IPS-15b (cell line): ENCODE data around the gene PAH.
"Not testable (repeated sequence)": the region's sequence is repeated elsewhere in the genome, so short reads cannot be mapped to it uniquely, and the experiment has no call there.

ENCODE experiments used
- H3K27me3 ChIP-seq: one replicate; pipeline ENCODE4 v1.6.1; 2013; ENCODE audit warnings: low read length; ENCODE audit not compliant: control insufficient read depth, insufficient read depth
- H3K36me3 ChIP-seq: one replicate; pipeline ENCODE4 v1.6.1; 2013; ENCODE audit warnings: low read length; ENCODE audit not compliant: control insufficient read depth, insufficient read depth
- H3K4me1 ChIP-seq: one replicate; pipeline ENCODE4 v1.6.1; 2013; ENCODE audit warnings: mild to moderate bottlenecking, low read length; ENCODE audit not compliant: control insufficient read depth, insufficient read depth
- H3K4me3 ChIP-seq: one replicate; pipeline ENCODE4 v1.5.1; 2013; ENCODE audit warnings: low read depth, low read length
- H3K9ac ChIP-seq: one replicate; pipeline ENCODE4 v1.6.1; 2013; ENCODE audit warnings: low read depth, mild to moderate bottlenecking, low read length
- H3K9me3 ChIP-seq: one replicate; pipeline ENCODE4 v1.6.1; 2013; ENCODE audit warnings: mild to moderate bottlenecking, low read length; ENCODE audit not compliant: control insufficient read depth, insufficient read depth

The PAH gene

DNA sequence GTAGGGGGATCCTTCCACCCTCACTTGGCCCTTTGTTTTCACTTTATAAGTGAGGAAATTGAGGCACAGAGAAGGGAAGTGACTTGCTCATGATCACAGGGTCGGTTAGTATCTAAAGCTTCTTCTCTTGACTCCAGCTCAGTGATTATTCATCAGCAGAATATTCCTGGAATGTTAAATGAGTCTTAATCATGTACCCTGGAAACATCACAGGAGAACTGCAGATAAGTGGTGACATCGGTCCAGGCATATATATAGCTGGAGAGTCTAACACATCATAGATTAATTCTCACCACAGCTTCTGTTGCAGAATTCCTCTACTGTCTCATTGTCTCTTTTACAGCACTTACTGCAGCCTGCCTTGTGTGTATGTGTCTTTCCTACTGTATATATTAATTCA, 69.9 kb downstream of the PAH start:
- H3K9me3 ChIP-seq = no peaks in the 10 kb centered on the region
- H3K4me3 ChIP-seq = no peak overlapping the region

GRCh38 chr12:102833687-102834441, 83.2 kb downstream of the PAH start:
- Histone ChIP-seq H3K4me3 (no peak overlapping the region), H3K9me3 (no peaks in the 10 kb centered on the region), H3K4me1 (no peaks in the 10 kb centered on the region), H3K27me3 (no peaks in the 10 kb centered on the region), H3K9ac (no peak overlapping the region), H3K36me3 (no peaks in the 10 kb centered on the region)

More for the DNA sequence above, 69.9 kb downstream of the PAH start:
- H3K9ac ChIP-seq = no peak overlapping the region
- H3K36me3 ChIP-seq = no peaks in the 10 kb centered on the region
- H3K4me1 ChIP-seq = no peaks in the 10 kb centered on the region
- no peaks in the 10 kb centered on the region for H3K27me3 ChIP-seq

DNA sequence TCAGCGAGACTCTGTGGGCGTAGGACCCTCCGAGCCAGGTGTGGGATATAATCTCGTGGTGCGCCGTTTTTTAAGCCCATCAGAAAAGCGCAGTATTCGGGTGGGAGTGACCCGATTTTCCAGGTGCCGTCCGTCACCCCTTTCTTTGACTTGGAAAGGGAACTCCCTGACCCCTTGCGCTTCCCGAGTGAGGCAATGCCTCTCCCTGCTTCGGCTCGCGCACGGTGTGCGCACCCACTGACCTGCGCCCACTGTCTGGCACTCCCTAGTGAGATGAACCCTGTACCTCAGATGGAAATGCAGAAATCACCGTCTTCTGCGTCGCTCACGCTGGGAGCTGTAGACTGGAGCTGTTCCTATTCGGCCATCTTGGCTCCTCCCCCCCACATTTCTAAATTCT, 84.2 kb downstream of the PAH start:
- not testable (repeated sequence) for H3K9ac ChIP-seq, H3K9me3 ChIP-seq, H3K36me3 ChIP-seq, H3K4me3 ChIP-seq, H3K4me1 ChIP-seq, H3K27me3 ChIP-seq

DNA sequence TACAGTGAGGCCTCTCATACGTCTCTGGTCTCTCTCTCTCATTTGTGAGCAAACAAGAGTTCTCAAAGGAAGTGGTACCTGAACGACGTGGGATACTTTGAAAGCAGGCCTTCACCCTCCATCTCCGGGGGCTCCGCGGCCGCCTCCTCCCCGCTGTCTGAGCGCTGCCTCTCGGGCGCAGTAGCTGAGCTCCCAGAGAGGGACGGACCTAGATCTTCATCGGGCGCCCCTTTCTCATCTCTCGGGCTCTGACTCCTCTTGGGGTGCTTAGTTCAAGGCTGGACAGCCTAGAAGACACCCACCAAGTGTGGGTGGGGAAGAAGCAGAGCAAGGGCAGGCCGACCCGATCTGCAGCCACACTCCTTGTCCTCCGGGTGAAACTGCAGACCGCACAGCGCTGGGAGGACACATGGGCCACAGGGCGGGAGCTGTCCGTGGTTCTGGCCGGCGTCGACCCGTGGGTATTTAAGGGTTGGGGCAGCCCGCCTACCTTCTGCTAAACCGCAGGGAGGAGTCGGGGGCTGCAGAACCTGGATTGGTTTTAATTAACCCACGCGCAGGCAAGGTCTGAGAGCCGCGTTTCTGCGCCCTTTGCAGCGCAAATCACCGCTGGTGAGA, 92.7 kb downstream of the PAH start:
- H3K9me3 ChIP-seq = no peaks in the 10 kb centered on the region
- H3K36me3 ChIP-seq = no peaks in the 10 kb centered on the region
- peaks cover 52% of the 10 kb centered on the region for H3K27me3 ChIP-seq
- no peaks in the 10 kb centered on the region for H3K4me1 ChIP-seq
- peak overlapping the region; percentile 59 for H3K4me3 ChIP-seq
- H3K9ac ChIP-seq = no peak overlapping the region

- Histone ChIP-seq H3K9ac (no peak overlapping the region), H3K4me3 (no peak overlapping the region), H3K9me3 (no peaks in the 10 kb centered on the region), H3K27me3 (peaks cover 48% of the 10 kb centered on the region), H3K36me3 (no peaks in the 10 kb centered on the region), H3K4me1 (no peaks in the 10 kb centered on the region)
Measured at GRCh38 chr12:102821149-102821548, 95.9 kb downstream of the PAH start.

DNA sequence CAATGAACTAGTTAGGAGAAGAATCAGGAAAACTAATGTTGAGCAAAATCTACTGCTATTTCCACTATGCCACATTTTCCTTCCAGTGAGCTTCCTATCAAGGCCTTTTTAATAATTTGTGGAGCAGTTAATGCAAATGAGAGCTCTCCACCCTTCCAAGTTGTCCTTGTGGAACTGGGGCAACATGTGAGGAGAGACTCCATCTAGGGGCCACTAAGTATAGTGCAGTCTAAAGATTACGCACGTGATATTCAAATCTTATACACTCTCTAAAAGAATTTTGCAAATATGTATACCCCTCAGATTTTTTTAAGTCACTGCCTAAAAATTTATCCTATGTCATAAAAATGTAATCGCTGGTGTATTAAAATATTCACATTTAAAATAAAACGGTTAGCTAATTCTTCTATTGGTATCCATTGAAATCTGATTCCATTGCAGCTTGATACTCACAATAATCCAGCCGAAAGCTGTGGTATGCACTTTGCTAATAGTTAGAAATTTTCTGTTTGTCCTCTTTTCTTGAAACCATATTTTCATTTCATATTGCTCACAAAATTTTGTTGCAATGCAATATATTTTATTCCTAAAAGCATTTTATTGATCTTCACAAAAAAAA, 100.1 kb downstream of the PAH start:
- H3K9ac ChIP-seq = no peak overlapping the region
- no peaks in the 10 kb centered on the region for H3K36me3 ChIP-seq
- no peak overlapping the region for H3K4me3 ChIP-seq
- peaks cover 3% of the 10 kb centered on the region for H3K4me1 ChIP-seq
- H3K9me3 ChIP-seq = no peaks in the 10 kb centered on the region
- peaks cover 8% of the 10 kb centered on the region for H3K27me3 ChIP-seq

DNA sequence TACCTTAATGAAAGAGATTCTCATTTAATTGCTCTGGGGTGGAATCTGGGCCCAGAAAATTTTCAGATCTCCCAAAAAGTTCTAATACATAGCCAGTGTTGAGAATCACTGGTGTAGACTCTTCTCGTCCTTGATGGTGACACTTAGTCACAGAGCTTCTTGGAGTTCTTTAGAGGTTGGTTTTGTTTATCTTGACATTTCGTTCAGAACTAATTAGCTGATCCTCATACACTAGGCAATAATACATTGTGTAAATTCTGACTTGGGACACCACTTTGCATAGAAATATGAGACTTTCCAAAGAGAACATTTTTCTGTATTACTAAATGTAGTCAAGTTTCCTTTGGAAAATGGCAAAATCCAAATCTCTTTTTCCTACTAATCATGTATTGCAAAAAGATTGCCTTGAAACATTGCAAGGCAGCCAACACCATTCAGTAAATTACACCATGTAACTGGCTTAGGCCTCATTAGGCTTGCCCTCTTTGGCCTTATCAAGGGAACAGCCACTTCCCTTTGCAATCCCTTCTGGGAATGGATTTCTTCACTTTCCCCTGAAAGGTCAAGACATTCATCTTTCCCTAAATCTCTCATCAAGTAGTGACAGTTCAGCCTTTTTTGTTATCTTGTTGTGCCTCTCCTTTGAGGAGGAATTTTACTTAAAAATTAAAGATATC, 102.2 kb downstream of the PAH start:
- H3K36me3 ChIP-seq = no peaks in the 10 kb centered on the region
- H3K27me3 ChIP-seq = no peaks in the 10 kb centered on the region
- no peak overlapping the region for H3K4me3 ChIP-seq
- H3K9ac ChIP-seq = no peak overlapping the region
- H3K4me1 ChIP-seq = peaks cover 3% of the 10 kb centered on the region
- no peaks in the 10 kb centered on the region for H3K9me3 ChIP-seq

DNA sequence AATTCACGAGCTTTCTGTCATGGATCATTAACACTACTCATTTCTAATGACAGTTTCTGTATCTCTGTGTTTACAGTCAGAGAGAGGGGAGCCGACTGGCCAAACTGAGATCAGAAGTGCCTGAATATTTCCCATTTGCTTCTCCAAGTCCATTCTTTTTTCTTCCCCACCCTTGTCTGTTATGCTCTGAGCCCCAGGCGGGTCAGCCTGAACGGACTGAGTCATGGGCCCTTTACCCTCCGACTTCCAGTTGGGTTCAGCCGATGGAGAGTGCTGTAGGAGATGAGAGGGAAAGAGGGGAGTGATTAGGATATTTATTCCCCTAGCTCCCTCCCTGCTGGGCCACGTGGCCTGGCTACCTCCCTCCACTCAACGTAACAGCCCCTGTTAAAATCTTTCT, 104.7 kb downstream of the PAH start:
- Histone ChIP-seq H3K36me3 (no peaks in the 10 kb centered on the region), H3K9ac (no peak overlapping the region), H3K4me1 (peaks cover 3% of the 10 kb centered on the region), H3K27me3 (no peaks in the 10 kb centered on the region), H3K4me3 (no peak overlapping the region), H3K9me3 (no peaks in the 10 kb centered on the region)

DNA sequence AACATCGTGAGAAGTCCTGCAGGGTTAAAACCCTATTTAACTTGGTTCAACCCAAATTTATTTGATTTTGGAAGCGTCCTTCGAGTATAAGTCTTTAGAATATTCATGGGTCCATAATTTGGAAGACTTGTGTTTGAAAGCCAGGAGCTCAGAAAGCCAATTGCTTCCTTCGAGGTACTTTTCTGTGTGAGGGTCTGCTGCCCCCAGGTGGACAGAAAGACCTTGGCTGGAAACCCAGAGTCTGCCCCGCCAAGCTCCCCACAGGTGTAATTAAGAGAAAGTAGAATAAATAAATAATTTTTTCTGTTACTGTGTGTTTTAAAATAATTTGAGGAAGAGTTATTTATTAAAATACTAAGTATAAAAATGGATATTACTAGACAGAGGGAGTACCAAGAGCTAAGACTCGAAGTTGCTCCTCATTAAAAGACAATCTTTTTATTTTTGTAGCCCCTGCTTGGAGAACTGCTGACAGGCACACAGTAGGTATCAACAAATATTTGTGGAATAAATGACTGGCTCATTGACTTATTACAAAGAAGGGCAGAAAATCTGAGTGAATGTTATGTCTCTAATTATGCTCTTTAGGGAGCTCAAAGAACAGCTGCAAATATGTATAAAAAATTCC, 105.8 kb downstream of the PAH start:
- H3K27me3 ChIP-seq = no peaks in the 10 kb centered on the region
- no peaks in the 10 kb centered on the region for H3K36me3 ChIP-seq
- H3K9me3 ChIP-seq = no peaks in the 10 kb centered on the region
- no peak overlapping the region for H3K4me3 ChIP-seq
- peaks cover 3% of the 10 kb centered on the region for H3K4me1 ChIP-seq
- no peak overlapping the region for H3K9ac ChIP-seq

GRCh38 chr12:102808412-102808811, 108.6 kb downstream of the PAH start:
- peaks cover 3% of the 10 kb centered on the region for H3K4me1 ChIP-seq

DNA sequence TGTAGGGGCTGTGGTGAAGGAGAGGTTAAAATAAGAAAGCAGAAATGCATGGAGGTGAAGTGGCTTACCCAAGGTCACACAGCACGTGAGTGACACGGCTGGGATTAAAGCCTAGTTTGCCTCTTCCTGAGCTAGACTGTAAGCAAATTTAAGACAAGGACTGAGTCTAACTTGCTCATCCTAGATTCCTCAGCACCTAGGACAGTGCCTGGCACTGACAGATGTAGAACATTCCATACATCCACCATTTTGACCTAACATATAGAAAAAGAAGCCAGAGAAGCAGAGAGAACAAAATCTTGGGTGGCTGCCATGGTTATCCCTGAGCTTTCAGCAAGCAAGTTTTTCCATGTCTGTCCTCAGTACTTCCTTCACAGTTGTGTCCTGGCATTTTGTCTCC, 110.5 kb downstream of the PAH start:
- no peaks in the 10 kb centered on the region for H3K36me3 ChIP-seq
- no peaks in the 10 kb centered on the region for H3K9me3 ChIP-seq
- no peak overlapping the region for H3K9ac ChIP-seq
- no peaks in the 10 kb centered on the region for H3K4me1 ChIP-seq
- H3K27me3 ChIP-seq = no peaks in the 10 kb centered on the region
- no peak overlapping the region for H3K4me3 ChIP-seq

More at GRCh38 chr12:102808412-102808811, 108.6 kb downstream of the PAH start:
- Histone ChIP-seq H3K36me3 (no peaks in the 10 kb centered on the region), H3K9me3 (no peaks in the 10 kb centered on the region), H3K27me3 (no peaks in the 10 kb centered on the region), H3K4me3 (no peak overlapping the region), H3K9ac (no peak overlapping the region)
